ELF-1 (cell line): ENCODE results near the gene SUPT5H.

Source experiments
- DNase-seq: peaks from one replicate; pipeline ENCODE4 v3.0.0-alpha.2; 2016; ENCODE audit warnings: low read depth, low spot score

SUPT5H gene

GRCh38 chr19:39496063-39496462, 50.7 kb downstream of the SUPT5H start:
- DNase-seq = no peak

GRCh38 chr19:39497701-39497995, 52.3 kb downstream of the SUPT5H start:
- DNase-seq = no peak

GRCh38 chr19:39497996-39498797, 52.8 kb downstream of the SUPT5H start:
- peak; percentile 84 for DNase-seq

GRCh38 chr19:39498798-39499642, 53.6 kb downstream of the SUPT5H start, which contains the start of gene DLL3:
TSS of gene DLL3 (plus strand) at chr19:39498947. CDS start at chr19:39498975, 28 bp downstream.
- no peak for DNase-seq

- DNase-seq = no peak
Measured at GRCh38 chr19:39499932-39500331, 54.5 kb downstream of the SUPT5H start.

- no peak for DNase-seq
Measured at GRCh38 chr19:39500543-39500942, 55.2 kb downstream of the SUPT5H start.

GRCh38 chr19:39501340-39501739, 56.0 kb downstream of the SUPT5H start:
- no peak for DNase-seq

- peak; percentile 82 for DNase-seq
Measured at GRCh38 chr19:39502640-39503417, 57.4 kb downstream of the SUPT5H start.

- no peak for DNase-seq
Measured at GRCh38 chr19:39506598-39506943, 61.2 kb downstream of the SUPT5H start.

GRCh38 chr19:39506944-39507714, 61.7 kb downstream of the SUPT5H start:
- DNase-seq = peak; percentile 80

GRCh38 chr19:39507715-39508364, 62.5 kb downstream of the SUPT5H start:
- DNase-seq = no peak

- DNase-seq = no peak
Measured at GRCh38 chr19:39508629-39509028, 63.2 kb downstream of the SUPT5H start.

GRCh38 chr19:39509233-39509632, 63.9 kb downstream of the SUPT5H start:
- no peak for DNase-seq

- no peak for DNase-seq
Measured at GRCh38 chr19:39512988-39513387, 67.6 kb downstream of the SUPT5H start.

GRCh38 chr19:39514840-39515550, 69.6 kb downstream of the SUPT5H start, which contains the start of gene SELENOV:
TSS of gene SELENOV (plus strand) at chr19:39515139. CDS start at chr19:39515213, 74 bp downstream.
- DNase-seq = no peak

- no peak for DNase-seq
Measured at GRCh38 chr19:39515551-39516191, 70.3 kb downstream of the SUPT5H start.

- no peak for DNase-seq
Measured at GRCh38 chr19:39516270-39516669, 70.9 kb downstream of the SUPT5H start.

GRCh38 chr19:39517432-39517831, 72.0 kb downstream of the SUPT5H start:
- no peak for DNase-seq

GRCh38 chr19:39518458-39518857, 73.1 kb downstream of the SUPT5H start:
- peak; percentile 50 for DNase-seq

GRCh38 chr19:39518975-39519374, 73.6 kb downstream of the SUPT5H start:
- DNase-seq = peak; percentile 72
